GM18505 (cell line): ENCODE results near the gene GLP2R.

ENCODE experiments used
- ATAC-seq: cut with Tn5 transposase; IDR thresholded peaks from one replicate; pipeline ENCODE4 v1.9.1; 2021; ENCODE audit not compliant: unreplicated experiment
- POLR2A ChIP-seq: IDR thresholded peaks from 4 replicates; pipeline ENCODE4 v1.6.1; 2011; ENCODE audit warnings: borderline replicate concordance; ENCODE audit not compliant: insufficient read depth, insufficient read length; ENCODE audit errors: extremely low read depth

GLP2R gene

GRCh38 chr17:9805769-9806168, 20.0 kb upstream of the GLP2R start:
- no peak for TF ChIP-seq POLR2A
- ATAC-seq = no peak

GRCh38 chr17:9806699-9807098, 19.0 kb upstream of the GLP2R start:
- no peak for ATAC-seq
- no peak for TF ChIP-seq POLR2A

- TF ChIP-seq POLR2A = no peak
- ATAC-seq = no peak
Observed at GRCh38 chr17:9809409-9809808, 16.3 kb upstream of the GLP2R start.

- ATAC-seq = no peak
- TF ChIP-seq POLR2A = no peak
Observed at GRCh38 chr17:9810100-9810949, 15.4 kb upstream of the GLP2R start.

- TF ChIP-seq POLR2A = no peak
- no peak for ATAC-seq
Observed at GRCh38 chr17:9811086-9811485, 14.6 kb upstream of the GLP2R start.

- ATAC-seq = no peak
- TF ChIP-seq POLR2A = no peak
Observed at GRCh38 chr17:9811537-9811936, 14.2 kb upstream of the GLP2R start.

GRCh38 chr17:9813166-9813565, 12.6 kb upstream of the GLP2R start:
- TF ChIP-seq POLR2A = no peak
- no peak for ATAC-seq

GRCh38 chr17:9814337-9814945, 11.3 kb upstream of the GLP2R start:
- no peak for TF ChIP-seq POLR2A

GRCh38 chr17:9816472-9816871, 9.3 kb upstream of the GLP2R start:
- no peak for TF ChIP-seq POLR2A
- ATAC-seq = no peak

More at GRCh38 chr17:9814337-9814945, 11.3 kb upstream of the GLP2R start:
- no peak for ATAC-seq

GRCh38 chr17:9817086-9817485, 8.6 kb upstream of the GLP2R start:
- TF ChIP-seq POLR2A = no peak
- no peak for ATAC-seq

- no peak for ATAC-seq
- no peak for TF ChIP-seq POLR2A
Observed at GRCh38 chr17:9818760-9819159, 7.0 kb upstream of the GLP2R start.

GRCh38 chr17:9820448-9820847, 5.3 kb upstream of the GLP2R start:
- no peak for TF ChIP-seq POLR2A
- ATAC-seq = no peak

GRCh38 chr17:9821921-9822320, 3.8 kb upstream of the GLP2R start, which contains the start of gene GSG1L2:
Gene GSG1L2 (minus strand): TSS chr17:9822079. CDS start chr17:9822071, 8 bp downstream.
- ATAC-seq = no peak
- no peak for TF ChIP-seq POLR2A

- TF ChIP-seq POLR2A = no peak
- no peak for ATAC-seq
Observed at GRCh38 chr17:9824094-9824493, 1.6 kb upstream of the GLP2R start.
